NB4 (cell line): Measurements from ENCODE around the gene MACROD2.

ENCODE experiments used
- TF ChIP-seq, protein P1 (sequence below): IDR thresholded peaks from 2 replicates; pipeline ENCODE4 v1.6.1; 2011; ENCODE audit warnings: low read depth, low read length
- TF ChIP-seq, protein P2 (sequence below): IDR thresholded peaks from one replicate; pipeline ENCODE4 v1.5.1; 2012; ENCODE audit warnings: low read depth, low read length

DNA sequence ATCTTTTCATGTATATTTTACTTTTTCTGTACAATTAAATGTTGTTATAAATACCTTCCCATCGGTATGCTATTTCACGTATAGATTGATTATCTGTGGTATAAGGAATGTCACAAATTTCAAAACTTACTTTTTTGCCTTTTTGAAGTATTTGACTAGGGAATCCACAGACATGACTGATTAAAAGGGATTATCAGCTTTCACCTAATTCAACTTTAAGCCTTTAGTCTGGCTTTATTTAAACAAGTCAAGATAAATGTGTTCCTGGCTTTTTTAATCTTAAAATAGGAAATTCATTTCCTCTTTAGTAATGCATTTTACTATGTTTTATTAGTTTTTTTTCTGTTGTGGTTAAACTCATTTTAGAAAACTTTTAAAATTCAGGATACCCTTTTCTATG lies 160.0 kb downstream of the MACROD2 start:
- TF ChIP-seq, protein P1, sequence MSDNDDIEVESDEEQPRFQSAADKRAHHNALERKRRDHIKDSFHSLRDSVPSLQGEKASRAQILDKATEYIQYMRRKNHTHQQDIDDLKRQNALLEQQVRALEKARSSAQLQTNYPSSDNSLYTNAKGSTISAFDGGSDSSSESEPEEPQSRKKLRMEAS = no peak
- TF ChIP-seq, protein P2, sequence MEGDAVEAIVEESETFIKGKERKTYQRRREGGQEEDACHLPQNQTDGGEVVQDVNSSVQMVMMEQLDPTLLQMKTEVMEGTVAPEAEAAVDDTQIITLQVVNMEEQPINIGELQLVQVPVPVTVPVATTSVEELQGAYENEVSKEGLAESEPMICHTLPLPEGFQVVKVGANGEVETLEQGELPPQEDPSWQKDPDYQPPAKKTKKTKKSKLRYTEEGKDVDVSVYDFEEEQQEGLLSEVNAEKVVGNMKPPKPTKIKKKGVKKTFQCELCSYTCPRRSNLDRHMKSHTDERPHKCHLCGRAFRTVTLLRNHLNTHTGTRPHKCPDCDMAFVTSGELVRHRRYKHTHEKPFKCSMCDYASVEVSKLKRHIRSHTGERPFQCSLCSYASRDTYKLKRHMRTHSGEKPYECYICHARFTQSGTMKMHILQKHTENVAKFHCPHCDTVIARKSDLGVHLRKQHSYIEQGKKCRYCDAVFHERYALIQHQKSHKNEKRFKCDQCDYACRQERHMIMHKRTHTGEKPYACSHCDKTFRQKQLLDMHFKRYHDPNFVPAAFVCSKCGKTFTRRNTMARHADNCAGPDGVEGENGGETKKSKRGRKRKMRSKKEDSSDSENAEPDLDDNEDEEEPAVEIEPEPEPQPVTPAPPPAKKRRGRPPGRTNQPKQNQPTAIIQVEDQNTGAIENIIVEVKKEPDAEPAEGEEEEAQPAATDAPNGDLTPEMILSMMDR = no peak
